SHP77 (cell line): Measurements from ENCODE around the gene ATP1B1.

Experiments used
- DNase-seq, 2 experiments: peaks; one replicate each; lab custom pipeline; 2025; lab: John Stamatoyannopoulos, UW

The ATP1B1 gene

DNA sequence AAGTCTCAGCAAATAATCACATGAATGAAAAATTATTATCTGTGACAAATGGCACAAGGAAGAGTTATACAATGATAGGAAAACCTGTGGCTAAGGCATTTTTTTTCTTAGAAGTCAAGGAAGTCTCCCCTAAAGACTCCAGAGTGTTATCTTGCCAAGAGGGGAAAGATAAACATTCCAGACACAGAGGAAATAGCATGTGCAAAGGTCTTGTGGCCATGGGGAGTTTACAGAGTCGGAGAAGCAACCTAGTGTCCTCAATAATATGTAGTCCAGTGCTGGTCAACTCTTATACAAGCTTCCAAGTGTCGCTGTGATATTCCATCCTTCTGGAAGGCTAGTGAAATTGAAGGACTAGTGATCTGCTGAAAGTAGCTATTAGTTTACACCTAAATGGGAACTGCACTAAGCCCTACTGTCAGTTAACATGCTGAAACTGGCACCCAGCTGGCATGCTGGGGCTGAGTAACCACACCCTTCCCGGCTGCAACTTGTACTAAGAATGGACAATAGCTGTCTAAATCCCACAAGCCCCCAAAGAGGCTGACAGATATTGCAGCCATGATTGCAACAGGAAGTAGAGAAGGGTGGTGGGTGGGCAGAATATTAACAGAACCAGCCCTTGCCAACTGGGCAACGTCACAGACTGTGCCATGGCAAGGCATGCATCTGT lies 11.5 kb upstream of the ATP1B1 start:
- DNase-seq = no peak

DNA sequence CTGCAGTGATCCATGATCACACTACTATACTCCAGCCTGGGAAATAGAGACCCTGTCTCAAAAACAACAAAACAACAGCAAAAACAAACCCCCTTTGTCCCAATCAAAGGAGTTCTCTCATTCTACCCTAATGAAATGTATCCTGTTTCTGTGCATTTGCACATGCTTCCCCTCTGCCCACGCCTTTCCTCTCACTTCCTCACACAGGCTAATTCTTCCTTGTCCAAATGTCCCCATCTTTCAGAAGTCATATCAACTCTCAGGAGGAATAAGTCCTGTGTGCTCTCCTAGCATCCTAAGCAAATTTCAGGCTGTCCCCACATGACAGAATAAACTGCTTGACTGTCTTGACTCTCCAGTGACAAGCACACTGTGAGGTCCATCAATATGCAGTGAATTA lies 8.1 kb upstream of the ATP1B1 start:
- DNase-seq = no peak

DNA sequence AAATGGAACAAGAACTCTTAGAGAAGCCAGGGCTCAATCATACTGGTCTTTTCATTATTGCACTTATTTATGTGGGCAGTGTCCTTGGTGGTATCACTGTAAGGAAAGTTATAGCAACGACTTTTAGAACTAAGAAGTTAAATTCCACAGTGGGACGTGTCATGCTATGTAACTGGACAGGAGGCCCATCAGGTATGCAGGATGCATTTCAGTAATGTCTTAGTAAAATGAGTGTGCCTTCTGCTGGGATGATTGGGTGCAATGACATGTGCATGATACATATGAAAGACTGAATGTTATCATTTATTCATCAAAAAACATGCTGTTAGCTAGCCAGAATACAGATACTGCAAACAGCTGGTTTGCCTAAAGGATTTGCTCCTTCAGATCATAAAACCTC lies 6.9 kb upstream of the ATP1B1 start:
- DNase-seq = no peak

GRCh38 chr1:169100208-169100607 lies 6.3 kb upstream of the ATP1B1 start:
- no peak for DNase-seq

DNA sequence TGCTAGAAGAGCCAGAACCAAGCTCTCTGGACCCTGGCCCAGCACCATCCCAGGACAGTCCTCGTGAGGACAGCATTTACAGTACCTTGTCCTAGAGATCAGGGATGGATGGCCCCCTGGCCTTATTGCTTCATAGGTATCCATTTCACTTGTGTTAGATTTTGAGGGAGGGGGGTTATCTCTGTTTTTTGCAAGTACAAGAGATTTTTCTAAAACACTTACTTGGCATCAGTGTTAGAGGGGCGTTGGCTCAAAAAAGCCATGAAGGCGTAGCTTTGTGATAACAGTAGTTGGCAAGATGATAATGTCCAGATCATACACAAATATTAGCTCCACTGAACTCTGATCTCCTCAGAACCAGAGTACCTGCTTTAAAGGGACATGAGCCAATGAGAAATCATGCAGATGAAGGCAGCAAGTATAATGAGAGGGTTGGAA lies 5.8 kb upstream of the ATP1B1 start:
- no peak for DNase-seq

- DNase-seq = no peak
Observed at GRCh38 chr1:169102567-169102966, 3.9 kb upstream of the ATP1B1 start.

DNA sequence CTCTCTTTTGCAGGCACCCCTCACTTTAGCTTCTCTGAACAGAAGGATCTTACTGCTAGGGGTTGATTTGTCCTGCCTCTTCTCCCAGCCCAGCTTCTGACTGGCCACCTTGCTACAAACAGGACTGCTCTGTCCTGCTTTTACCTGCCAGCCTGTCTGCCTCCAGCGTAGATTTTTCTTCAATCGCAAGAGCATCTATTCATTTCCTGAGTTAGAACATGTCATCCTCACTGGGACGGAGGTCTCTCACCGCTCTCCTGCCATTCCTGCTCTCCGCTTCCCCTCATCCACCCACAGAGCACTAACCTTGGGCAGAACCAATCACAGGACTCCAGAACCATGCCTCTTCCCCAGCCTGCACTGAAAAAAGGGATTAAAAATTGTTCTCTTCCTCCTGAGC lies 3.5 kb upstream of the ATP1B1 start:
- DNase-seq = no peak

DNA sequence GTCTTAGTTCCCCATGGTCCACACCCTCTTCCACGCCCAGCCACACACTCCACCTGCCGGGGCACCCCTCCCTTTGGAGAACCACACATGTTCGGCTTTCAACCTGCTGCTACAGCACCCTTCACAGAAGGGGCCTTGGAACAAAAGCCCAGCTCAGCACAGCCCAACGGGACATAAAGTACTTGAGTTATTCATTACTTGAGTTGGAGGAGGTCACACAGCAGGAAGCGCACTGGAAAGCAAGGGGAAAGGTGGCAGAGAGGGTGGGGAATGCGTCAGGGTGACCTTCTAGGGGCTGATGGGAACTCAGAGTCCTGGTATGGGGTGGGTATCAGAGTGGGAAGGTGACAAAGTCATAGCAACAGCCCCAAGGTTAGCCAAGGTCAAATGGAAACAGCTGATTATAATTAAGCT lies 3.0 kb upstream of the ATP1B1 start:
- no peak for DNase-seq

DNA sequence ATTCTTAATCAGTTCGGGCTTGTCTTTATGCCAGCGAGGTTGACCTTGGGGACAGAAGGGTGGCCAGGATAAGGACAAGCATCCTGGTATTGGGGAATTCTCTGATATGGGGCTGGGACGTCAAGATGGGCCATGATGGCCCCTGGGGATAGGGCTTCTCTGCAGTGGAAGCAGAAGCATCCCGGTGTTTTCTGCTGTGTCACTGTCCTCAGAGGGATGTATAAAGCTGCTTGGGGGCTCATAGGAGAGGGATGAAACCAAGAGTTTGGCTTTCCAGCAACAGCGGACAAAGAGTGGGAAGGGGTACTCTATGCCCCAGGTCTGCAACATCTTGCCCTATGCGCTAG lies 1.4 kb upstream of the ATP1B1 start:
- DNase-seq = no peak

GRCh38 chr1:169105434-169106094 lies 926 bp upstream of the ATP1B1 start:
- DNase-seq = peak; percentile 68 to 88

GRCh38 chr1:169106921-169107602 lies 572 bp downstream of the ATP1B1 start:
- DNase-seq = no peak

GRCh38 chr1:169107603-169108208 lies 1.2 kb downstream of the ATP1B1 start:
- no peak for DNase-seq

- no peak for DNase-seq
Observed at GRCh38 chr1:169108223-169108622, 1.7 kb downstream of the ATP1B1 start.

DNA sequence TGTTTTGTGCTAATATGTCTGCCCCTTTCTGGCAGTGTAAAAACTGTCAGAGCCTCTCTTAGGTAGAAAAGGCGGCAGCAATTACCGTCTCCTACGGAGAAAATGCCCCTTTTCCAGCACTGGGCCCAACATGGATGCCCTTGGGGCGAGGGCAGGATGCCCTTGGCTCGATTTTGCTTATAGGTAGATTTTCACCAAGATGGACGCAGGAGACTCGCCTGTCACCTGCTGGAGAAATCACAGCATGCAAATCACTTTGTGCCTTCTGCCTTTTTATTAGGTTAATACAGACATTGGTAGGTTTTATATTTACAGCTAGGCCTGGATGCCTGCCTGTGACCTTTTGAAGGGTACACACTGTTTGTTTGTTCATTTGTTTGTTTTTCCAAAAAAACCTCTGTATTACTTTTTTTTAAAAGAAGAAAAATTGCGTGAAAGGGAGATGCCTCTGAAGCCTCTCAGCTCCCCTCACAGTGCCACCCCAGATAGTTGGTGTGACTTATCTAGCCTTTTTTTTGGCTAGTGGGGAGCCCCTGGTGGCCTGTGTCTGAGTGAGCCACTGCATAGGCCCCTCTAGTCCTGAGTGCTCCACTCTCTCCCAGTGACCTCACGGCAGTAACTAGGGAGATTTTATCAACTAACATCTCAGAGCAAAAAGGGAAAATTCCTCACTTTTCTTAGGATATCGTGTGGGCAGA lies 2.5 kb downstream of the ATP1B1 start:
- peak; percentile 27 to 68 for DNase-seq

GRCh38 chr1:169109561-169110134 lies 3.2 kb downstream of the ATP1B1 start:
- DNase-seq = peak; percentile 81 to 87

GRCh38 chr1:169110236-169110635 lies 3.7 kb downstream of the ATP1B1 start:
- DNase-seq = no peak

- no peak for DNase-seq
Observed at GRCh38 chr1:169110689-169111447, 4.4 kb downstream of the ATP1B1 start.

GRCh38 chr1:169111472-169111871 lies 5.0 kb downstream of the ATP1B1 start:
- no peak for DNase-seq

DNA sequence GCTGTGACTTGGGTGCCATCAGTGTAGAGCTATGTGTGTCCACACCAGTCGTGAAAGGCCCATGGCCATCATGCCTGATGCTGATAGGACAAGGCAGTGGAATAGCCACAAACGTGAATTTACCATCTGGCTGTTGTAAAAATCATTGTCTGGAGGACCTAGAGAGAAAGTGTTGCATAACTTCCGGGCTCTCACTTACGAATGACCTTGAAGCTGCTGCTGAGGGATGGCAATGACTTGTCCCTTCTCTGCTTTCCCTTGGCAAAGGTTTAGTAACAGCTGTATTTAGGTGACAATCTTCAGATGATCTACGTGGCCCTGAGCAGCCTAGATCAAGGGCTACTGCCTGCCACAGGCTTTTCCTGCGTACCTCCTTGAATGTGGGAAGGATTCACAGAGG lies 5.8 kb downstream of the ATP1B1 start:
- no peak for DNase-seq

DNA sequence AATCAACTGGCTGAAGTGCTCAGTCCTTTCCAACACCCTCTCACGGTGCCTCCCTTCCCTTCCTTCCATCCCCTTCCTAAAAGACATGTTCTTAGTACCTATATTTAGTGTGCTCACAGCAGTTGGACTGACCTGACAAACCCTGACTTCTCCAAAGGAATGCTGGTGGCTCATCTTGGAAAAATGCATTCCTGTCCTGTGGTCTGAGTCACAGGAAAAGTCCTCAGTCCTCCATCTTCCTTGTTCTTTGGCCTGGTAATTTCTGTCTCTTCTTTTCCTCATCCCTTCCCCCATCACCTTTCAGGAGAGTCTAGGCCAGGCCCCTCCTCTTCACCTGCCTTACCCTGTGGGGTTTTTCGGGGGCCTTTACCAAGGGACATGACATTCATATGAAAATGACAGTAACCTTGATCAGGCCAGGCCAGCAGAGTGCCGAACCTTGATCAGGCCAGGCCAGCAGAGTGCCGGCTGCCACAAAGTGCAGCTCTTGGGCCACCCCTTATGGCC lies 7.2 kb downstream of the ATP1B1 start:
- DNase-seq = no peak
